ENCODE data around the gene MBTPS1.

MBTPS1 gene

DNA sequence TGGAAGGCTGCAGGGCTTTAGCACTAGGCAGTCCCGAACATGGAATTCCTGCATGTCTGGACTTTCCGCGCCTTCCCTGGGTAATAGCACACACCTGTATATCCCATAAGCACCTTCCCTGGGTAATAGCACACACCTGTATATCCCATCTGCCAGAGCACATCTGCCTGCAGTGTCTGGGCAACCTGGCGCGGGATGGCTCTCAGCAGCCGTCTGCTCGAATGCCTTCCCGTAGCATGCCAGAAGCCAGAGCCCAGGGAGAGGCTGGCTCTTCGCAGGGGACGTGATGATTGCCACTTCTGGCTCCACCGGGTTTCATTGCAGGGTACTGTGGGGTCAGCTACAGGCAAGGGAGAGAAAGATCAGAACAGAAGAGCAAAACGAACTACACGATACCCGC, 21.3 kb downstream of the MBTPS1 start:
- DNase-seq, result no peak

DNA sequence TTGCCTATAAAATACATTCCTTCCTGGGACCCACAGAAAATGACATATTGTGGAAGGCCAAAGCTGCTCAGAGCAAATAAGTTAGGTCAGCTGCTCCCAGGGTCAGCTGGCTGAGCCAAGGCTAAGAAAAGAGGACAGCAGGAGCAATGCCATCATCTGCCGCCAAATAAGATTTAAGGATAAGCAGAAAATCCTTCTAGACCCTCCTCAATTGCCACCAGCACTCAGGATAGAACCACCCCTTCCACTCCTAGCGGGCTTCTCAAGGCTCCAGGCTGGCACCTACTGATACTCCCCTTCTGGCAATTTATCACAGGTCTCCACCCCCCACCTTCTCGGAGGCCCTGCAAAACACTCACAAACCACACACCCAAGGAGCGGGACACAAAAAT, 22.9 kb downstream of the MBTPS1 start:
- DNase-seq, result no peak

DNA sequence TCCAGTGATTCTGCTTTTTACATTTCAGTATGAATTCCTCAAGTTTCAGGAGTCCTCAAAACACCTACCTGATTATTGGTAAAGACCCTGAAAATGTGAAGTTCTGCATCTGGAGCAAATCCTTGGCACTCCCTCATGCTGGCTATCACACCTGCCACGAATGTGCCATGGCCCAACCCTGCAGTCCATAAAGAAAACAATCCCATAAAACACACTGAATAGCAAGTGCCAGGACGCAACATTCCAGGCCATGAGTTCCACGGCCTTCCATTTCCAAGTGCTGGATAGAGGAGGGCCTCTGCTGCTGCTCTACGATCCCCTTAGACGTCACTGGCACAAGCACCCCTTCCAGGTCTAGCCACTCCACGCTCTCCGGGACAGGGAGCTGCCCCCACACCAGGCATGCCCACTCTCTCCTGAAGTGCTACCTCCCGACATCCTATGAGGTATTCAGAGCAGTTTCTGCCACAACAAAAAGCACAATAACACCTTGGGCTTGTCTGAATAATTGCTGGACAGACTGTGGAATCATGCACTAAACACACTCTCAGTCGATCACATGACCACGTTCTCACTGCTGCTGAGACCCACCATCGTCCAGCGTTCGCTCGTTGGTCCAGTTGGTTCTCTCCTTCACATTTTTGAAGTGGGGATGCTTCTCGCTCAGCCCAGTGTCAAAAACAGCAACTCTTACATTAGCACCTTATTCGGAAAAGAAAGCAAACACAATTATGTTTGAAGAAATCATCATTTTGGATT, 23.4 kb downstream of the MBTPS1 start:
- no peak for DNase-seq

- no peak for DNase-seq
These were observed 25.3 kb downstream of the MBTPS1 start for GRCh38 chr16:84091460-84091859.

GRCh38 chr16:84090211-84090610, 26.5 kb downstream of the MBTPS1 start:
- DNase-seq, result no peak

DNA sequence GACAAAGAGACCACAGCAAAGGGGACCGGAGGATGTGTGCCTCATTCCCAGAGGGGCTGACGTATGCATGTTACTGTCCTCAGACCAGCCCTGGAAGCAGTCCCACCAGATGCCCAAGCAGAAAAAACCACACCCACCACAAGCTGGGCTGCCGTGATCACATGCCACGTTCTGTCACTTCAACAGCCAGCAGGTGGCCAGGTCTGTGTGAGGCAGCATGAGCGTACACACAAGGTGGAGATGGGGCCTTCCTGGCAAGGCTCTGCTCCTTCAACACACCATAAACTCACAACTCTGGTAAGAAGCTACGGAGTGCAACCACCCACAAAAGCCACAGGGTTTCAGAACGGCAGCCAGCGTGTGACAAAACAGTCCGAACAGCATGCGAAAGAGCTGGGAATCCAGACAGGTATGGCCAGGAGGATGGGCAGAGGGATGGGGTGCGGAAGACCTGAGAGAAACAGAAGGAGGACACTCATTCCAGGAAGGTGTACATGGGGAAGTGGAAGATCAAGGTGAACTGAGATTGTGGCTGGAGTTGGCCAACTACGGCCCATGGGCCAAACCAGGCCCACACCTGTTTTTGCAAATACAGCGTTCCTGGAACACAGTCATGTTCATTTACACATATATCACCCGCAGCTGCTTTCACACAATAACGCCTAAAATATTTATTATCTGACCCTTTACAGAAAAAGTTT, 27.9 kb downstream of the MBTPS1 start:
- no peak for DNase-seq

- no peak for DNase-seq
These were observed 29.1 kb downstream of the MBTPS1 start for GRCh38 chr16:84087466-84088151.

GRCh38 chr16:84087001-84087400, 29.7 kb downstream of the MBTPS1 start:
- DNase-seq, result no peak

- no peak for DNase-seq
These were observed 30.4 kb downstream of the MBTPS1 start for GRCh38 chr16:84086341-84086740.

DNA sequence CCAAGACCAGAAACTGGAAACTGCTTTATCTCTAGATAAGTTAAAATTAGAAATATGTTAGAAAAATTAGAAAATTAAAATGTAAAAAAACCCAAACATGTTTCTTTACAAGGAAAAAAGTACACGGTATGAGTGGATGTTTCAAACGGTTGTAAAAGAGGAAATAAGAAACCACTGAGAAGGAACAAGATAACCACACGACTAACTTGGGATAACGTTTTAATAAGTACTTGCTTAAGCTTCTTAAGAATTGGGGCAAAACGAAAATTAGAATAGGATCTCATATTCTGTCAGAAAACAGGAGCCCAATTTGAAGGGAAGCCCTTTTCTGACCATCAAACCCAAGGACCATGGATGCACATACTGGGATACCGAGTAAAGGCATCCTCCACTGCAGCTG, 31.0 kb downstream of the MBTPS1 start:
- DNase-seq, result no peak

GRCh38 chr16:84085271-84085667, 31.5 kb downstream of the MBTPS1 start:
- DNase-seq, result no peak

GRCh38 chr16:84084570-84085270, 32.0 kb downstream of the MBTPS1 start:
- DNase-seq, result no peak

- DNase-seq, result no peak
These were observed 33.7 kb downstream of the MBTPS1 start for GRCh38 chr16:84082835-84083569.

DNA sequence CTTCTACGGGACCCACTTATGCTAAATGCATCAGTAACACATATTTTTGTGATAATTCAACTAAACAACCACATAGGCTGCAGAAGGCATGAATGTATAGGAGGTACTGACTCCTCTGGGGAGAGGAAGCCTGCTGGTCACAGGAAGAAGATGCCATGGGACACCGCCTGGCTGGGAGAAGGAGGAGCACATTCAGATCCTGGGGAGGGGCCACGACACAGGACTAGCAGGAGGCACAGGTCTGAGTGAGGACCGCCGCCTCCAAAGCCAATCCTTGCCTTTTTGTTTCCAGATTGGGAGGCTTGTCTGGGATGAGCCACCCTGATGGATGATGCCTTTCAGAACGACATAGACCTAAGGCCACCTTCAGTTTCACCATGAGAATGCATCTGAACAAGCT, 34.6 kb downstream of the MBTPS1 start:
- no peak for DNase-seq

DNA sequence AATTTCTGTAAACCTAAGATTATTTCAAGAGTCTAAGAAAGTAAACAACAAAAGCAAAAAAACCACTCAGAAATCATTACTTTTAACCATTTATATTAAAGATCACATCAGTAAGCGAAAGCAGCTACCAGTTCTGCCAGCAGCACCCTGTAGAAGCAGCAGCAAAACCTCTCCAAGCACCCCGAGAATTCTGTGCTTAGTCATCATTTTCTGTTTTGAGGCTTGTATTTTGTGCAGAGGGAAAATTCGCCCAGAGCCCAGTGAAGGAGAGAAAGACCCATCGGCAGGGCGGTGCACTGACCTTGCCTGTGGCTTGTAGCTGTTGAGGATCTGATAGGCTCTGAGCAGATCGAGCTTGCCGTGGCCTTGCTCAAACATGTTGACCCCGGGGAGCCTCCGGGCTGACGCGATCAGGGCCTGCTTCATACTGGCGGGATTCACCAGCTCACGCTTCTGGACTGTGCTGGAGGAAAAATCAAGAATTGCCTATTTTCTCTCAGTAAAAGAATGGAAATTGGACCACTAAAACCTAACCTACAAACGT, 35.2 kb downstream of the MBTPS1 start:
- DNase-seq, result no peak

DNA sequence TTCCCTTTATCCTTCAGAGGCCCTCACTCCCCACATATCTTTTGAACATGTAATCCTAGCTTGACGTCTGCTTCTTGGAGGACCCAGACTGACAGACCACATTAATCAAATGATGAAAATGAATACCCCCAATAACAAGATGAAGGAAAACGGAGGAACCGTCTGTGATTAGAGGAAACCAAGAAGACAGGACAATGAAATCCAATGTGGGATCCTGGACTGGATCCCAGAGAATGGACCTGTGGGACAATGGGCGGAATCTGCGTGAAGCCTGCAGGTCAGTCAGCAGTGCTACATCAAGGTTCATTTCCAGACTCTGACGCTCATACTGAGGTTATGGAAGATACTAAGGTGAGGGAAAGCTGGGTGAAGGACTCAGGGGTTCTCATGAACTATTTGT, 35.9 kb downstream of the MBTPS1 start:
- DNase-seq, result no peak

- no peak for DNase-seq
These were observed 36.4 kb downstream of the MBTPS1 start for GRCh38 chr16:84080378-84080777.

- DNase-seq, result no peak
These were observed 37.1 kb downstream of the MBTPS1 start for GRCh38 chr16:84079664-84080063.

DNA sequence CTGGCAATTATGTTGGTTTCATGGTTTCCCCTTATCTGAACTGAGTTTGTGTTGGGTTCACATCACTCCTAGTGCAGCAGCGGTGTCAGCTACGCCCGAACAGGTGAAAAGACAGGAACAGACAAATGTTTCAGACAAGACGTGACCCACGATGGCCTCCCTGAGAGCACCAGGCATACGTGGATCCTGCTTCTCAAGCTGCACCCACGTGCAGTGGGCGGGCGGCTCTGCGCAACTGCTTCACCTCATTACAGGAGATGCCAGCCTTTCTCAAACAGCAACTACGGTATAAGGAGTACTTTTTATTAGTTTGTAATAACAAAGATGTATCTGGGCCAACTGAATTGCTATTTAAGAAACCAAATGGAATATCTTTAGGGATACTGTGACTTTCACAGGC, 41.4 kb downstream of the MBTPS1 start:
- DNase-seq, result no peak

DNA sequence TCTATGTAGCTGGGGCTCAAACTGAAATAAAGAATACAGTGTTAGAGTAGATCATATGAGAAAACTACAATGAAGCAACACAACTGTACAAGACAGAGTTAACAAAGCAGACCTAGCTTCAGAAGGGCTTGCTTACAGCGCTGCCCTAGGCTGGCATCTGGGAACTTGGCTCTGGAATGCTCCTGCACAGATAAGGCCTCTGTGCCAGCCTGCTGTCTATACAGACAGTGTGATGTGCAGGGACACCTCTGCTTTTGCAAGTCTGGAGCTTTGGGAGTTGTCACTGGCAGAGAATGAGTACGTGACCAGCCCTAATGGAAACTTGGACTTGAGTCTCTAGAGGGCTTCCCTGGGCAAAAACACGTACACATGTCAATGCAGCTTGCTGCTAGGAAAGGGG, 42.0 kb downstream of the MBTPS1 start:
- no peak for DNase-seq

DNA sequence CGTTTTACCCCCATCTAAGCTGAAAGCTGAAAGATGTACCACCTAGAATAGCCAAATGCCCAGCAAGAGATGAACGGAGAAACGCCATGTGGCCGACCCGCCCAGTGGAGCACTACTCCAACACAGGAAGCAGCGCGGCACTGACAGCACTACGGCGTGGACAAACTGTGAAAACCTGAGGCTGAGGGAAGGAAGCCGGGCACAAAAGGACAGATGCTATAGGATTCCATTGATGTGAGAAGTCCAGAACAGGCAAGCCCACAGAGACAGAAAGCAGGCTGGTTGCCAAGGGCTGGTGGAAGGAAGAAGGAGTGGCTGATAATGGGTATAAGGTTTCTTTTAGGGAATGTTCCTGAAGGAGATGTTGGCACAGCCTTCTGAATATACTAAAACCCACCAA, 44.7 kb downstream of the MBTPS1 start:
- no peak for DNase-seq

GRCh38 chr16:84071121-84071520, 45.6 kb downstream of the MBTPS1 start:
- no peak for DNase-seq

Data from NCI-H1436 treated with DMSO at 0.1 percent for 48 hours (cell line).